Measurements from ENCODE around the gene VAV3. TPM values are rescaled to one million over a fixed set of nuclear protein-coding genes. Genes with fewer than 3 reads are reported as not detected.

The VAV3 gene
- total and polyA plus RNA-seq, 2 of the 13 experiments (the other 11 are each of a cell fraction or from before 2014, with no cell fraction given), result 15.9 to 29.8 TPM

DNA sequence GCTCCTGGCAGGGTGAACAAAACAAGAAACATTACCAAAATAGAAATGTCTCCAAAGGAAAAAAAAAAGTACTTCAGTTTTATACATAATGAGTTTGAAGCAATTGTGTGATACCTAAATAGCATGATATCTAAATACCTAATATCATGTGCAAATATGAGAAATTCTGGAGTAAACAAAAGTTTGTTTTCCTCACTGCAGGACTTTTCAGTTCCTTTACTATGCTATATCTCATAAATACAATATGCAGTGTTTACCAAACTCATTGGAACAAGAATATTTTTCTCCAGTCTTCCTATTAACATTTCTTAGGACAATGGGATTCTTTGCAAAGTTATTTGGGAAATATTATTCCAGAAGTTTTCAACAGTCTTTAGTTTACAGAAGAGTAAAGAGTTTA lies 98.1 kb downstream of the VAV3 start (continued):
- TF ChIP-seq, protein P1, sequence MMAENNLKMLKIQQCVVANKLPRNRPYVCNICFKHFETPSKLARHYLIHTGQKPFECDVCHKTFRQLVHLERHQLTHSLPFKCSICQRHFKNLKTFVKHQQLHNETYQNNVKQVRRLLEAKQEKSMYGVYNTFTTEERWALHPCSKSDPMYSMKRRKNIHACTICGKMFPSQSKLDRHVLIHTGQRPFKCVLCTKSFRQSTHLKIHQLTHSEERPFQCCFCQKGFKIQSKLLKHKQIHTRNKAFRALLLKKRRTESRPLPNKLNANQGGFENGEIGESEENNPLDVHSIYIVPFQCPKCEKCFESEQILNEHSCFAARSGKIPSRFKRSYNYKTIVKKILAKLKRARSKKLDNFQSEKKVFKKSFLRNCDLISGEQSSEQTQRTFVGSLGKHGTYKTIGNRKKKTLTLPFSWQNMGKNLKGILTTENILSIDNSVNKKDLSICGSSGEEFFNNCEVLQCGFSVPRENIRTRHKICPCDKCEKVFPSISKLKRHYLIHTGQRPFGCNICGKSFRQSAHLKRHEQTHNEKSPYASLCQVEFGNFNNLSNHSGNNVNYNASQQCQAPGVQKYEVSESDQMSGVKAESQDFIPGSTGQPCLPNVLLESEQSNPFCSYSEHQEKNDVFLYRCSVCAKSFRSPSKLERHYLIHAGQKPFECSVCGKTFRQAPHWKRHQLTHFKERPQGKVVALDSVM (CRISPR knock-in tag; IDR thresholded peaks at IDR 0.05), result no peak
- TF ChIP-seq, protein P2, sequence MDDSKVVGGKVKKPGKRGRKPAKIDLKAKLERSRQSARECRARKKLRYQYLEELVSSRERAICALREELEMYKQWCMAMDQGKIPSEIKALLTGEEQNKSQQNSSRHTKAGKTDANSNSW (CRISPR knock-in tag; IDR thresholded peaks at IDR 0.05; ENCODE audit: borderline replicate concordance), result no peak
- TF ChIP-seq NFYC (CRISPR knock-in tag; IDR thresholded peaks at IDR 0.05), result no peak
- no peak for TF ChIP-seq GTF3A (CRISPR knock-in tag; conservative IDR thresholded peaks at IDR 0.05)
- TF ChIP-seq RARG (CRISPR knock-in tag; IDR thresholded peaks at IDR 0.05; ENCODE audit: low read depth), result no peak
- no peak for TF ChIP-seq ZBTB8A (CRISPR knock-in tag; IDR thresholded peaks at IDR 0.05; ENCODE audit: borderline replicate concordance, low read depth)
- no peak for TF ChIP-seq MED13 (CRISPR knock-in tag; IDR thresholded peaks at IDR 0.05)
- TF ChIP-seq GTF2F1 (IDR thresholded peaks at IDR 0.05; ENCODE audit: low read length), result no peak
- TF ChIP-seq ZNF790 (CRISPR knock-in tag; IDR thresholded peaks at IDR 0.05; ENCODE audit: borderline replicate concordance), result no peak

DNA sequence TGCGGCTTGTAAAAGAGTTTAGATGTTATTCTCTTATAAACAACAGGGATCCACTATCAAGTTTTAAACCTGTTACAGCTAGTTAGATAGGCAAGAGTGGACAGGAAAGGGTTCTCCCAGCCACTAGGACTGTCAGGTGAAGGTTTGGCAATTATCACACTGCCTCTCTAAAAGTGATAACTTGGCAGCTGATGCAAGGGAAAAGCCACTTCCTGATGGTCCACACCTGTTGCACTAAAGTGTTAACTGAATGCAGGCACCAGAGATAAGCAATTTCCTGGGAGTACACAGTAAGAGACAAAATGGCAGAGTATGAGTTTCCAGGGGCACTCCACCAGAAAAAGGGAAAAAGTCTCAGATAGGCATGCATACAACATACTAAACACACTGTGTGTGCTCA lies 99.4 kb downstream of the VAV3 start:
- H3K4me3 ChIP-seq (replicated peaks in 1 of 3; ENCODE audit: insufficient read depth in 1 of 3, low read depth in 2 of 3, low read length in 3 of 3), result no peak overlapping the region
- no peak overlapping the region for H3K27ac ChIP-seq (ENCODE audit: extremely low read length, insufficient read depth, low read length)
- POLR2A ChIA-PET, result no interaction called here

More for the DNA sequence above, 99.4 kb downstream of the VAV3 start:
- no peak for TF ChIP-seq ATF1 (CRISPR knock-in tag; IDR thresholded peaks at IDR 0.05)
- TF ChIP-seq TAF1 (CRISPR knock-in tag; IDR thresholded peaks at IDR 0.05), result no peak
- no peak for TF ChIP-seq ZNF510 (CRISPR knock-in tag; IDR thresholded peaks at IDR 0.05; ENCODE audit: low read depth)
- no peak for TF ChIP-seq CEBPB (IDR thresholded peaks at IDR 0.05; ENCODE audit: borderline replicate concordance, low read depth, low read length)
- no peak for TF ChIP-seq ZNF572 (CRISPR knock-in tag; IDR thresholded peaks at IDR 0.05)
- no peak for TF ChIP-seq NAIF1 (CRISPR knock-in tag; IDR thresholded peaks at IDR 0.05; ENCODE audit: borderline replicate concordance)
- TF ChIP-seq CEBPG (CRISPR knock-in tag; IDR thresholded peaks at IDR 0.05), result no peak
- TF ChIP-seq ZNF747 (CRISPR knock-in tag; IDR thresholded peaks at IDR 0.05; ENCODE audit: borderline replicate concordance), result no peak
- in situ Hi-C loops (cut with HindIII; ENCODE audit: extremely low pct_ligation_motif_present, low pct_unique_long_range_greater_than_20kb) (no loop called here), intact Hi-C loops (cut with micrococcal nuclease; ENCODE audit: unreplicated experiment) (no loop called here)
- no peak overlapping the region for H3K9ac ChIP-seq (ENCODE audit: insufficient read depth, low read depth, low read length)
- 77% methylated on average over 1 of the region's 1 CpG for WGBS (ENCODE audit: low lambda C conversion rate)
- no peaks in the 10 kb centered on the region for H3K27me3 ChIP-seq (ENCODE audit: control insufficient read depth in 1 of 2, insufficient read depth in 2 of 2, low read length in 2 of 2)
- H3K9me3 ChIP-seq (ENCODE audit: low read length), result no peaks in the 10 kb centered on the region
- no peaks in the 10 kb centered on the region for H3K79me2 ChIP-seq (ENCODE audit: insufficient read depth, low read length)
- no peaks in the 10 kb centered on the region for H3K4me1 ChIP-seq (ENCODE audit: insufficient read depth, low read length)
- BruUV-seq (replicated peaks), result no TSS peak
- no peak for FAIRE-seq
- DNase-seq (ENCODE audit: low spot score), result no peak
- H4K20me1 ChIP-seq (ENCODE audit: insufficient read depth, low read length), result no peaks in the 10 kb centered on the region
- H3K36me3 ChIP-seq (replicated peaks in 1 of 2; ENCODE audit: control insufficient read depth in 1 of 2, insufficient read depth in 2 of 2, low read length in 2 of 2), result no peaks in the 10 kb centered on the region
- CTCF ChIA-PET (ENCODE audit: low intra/inter-chr PET ratio, low total read pairs), result no interaction called here
- no peak for ATAC-seq
- H3K4me2 ChIP-seq (ENCODE audit: low read depth, low read length), result no peak overlapping the region
- H2AFZ ChIP-seq (ENCODE audit: low read length), result no peak overlapping the region
